Colonic mucosa (tissue), 4 donors: ENCODE measurements around the gene ARFGEF3. TPM values are rescaled to one million over a fixed set of nuclear protein-coding genes. Genes with fewer than 3 reads are reported as not detected.

ENCODE experiments used
- DNase-seq: peaks from one replicate; pipeline ENCODE4 v3.0.0-alpha.2; 2020
- H3K27ac ChIP-seq: fragments of 200-600 bp; one replicate; pipeline ENCODE4 v1.8.0; 2021
- H3K27me3 ChIP-seq: fragments of 200-600 bp; one replicate; pipeline ENCODE4 v1.8.0; 2021
- H3K36me3 ChIP-seq: fragments of 200-600 bp; one replicate; pipeline ENCODE4 v1.8.0; 2021
- H3K4me1 ChIP-seq: fragments of 200-600 bp; one replicate; pipeline ENCODE4 v1.8.0; 2021; ENCODE audit warnings: mild to moderate bottlenecking
- H3K4me3 ChIP-seq: fragments of 200-600 bp; one replicate; pipeline ENCODE4 v1.8.0; 2021
- H3K9ac ChIP-seq, 2 donors: one replicate each; pipeline ENCODE4 v1.7.0; 2013; ENCODE audit warnings: control low read depth in 2 of 2, low read depth in 2 of 2, low read length in 2 of 2
- H3K9me3 ChIP-seq: fragments of 200-600 bp; one replicate; pipeline ENCODE4 v1.8.0; 2021
- CTCF ChIP-seq: fragments of 200-600 bp; IDR thresholded peaks from one replicate; pipeline ENCODE4 v1.8.0; 2022; ENCODE audit warnings: antibody characterized with exemption, mild to moderate bottlenecking
- intact Hi-C: fragments of 100-400 bp; cut with DNase I; formaldehyde crosslinking; loops from one replicate; pipeline ENCODE4 v1.14.1; 2022
- total RNA-seq, 2 donors: library from RNA; stranded (reverse); fragmentation: NEBNext Ultra II Directional in 1 of 2; extraction: Animal tissue kit (Norgen Biotek cat#: 25700) in 1 of 2; gene quantifications; one replicate each; pipeline ENCODE4 v1.2.1, GENCODE V29; 2021
- donor health status: healthy.
- donor health status: DM: no; HTN: no; CAD: no.
- donor health status: DM: no; HTN: no; CAD: no.

The ARFGEF3 gene
- total RNA-seq, 2 donors from 2014 or later, result 22.2 to 23.8 TPM

GRCh38 chr6:138263963-138264362, 102.2 kb downstream of the ARFGEF3 start:
- no peak overlapping the region for H3K4me3 ChIP-seq
- no peak for DNase-seq
- H3K27me3 ChIP-seq, result no peaks in the 10 kb centered on the region
- intact Hi-C loops, result no loop called here
- H3K4me1 ChIP-seq, result no peaks in the 10 kb centered on the region
- no peak for TF ChIP-seq CTCF
- H3K9me3 ChIP-seq, result no peaks in the 10 kb centered on the region
- no peak overlapping the region for H3K9ac ChIP-seq
- H3K36me3 ChIP-seq, result no peaks in the 10 kb centered on the region
- no peak overlapping the region for H3K27ac ChIP-seq

GRCh38 chr6:138264372-138264880, 102.7 kb downstream of the ARFGEF3 start:
- Histone ChIP-seq H3K4me1 (no peaks in the 10 kb centered on the region), H3K9me3 (no peaks in the 10 kb centered on the region), H3K36me3 (no peaks in the 10 kb centered on the region), H3K4me3 (no peak overlapping the region), H3K9ac (no peak overlapping the region), H3K27ac (no peak overlapping the region), H3K27me3 (no peaks in the 10 kb centered on the region)
- no peak for DNase-seq
- no peak for TF ChIP-seq CTCF
- intact Hi-C loops, result no loop called here

GRCh38 chr6:138266095-138266494, 104.4 kb downstream of the ARFGEF3 start:
- TF ChIP-seq CTCF, result no peak
- no peaks in the 10 kb centered on the region for H3K27me3 ChIP-seq
- no peaks in the 10 kb centered on the region for H3K4me1 ChIP-seq
- H3K36me3 ChIP-seq, result no peaks in the 10 kb centered on the region
- H3K9ac ChIP-seq, result no peak overlapping the region
- no peak for DNase-seq
- intact Hi-C loops, result no loop called here
- no peaks in the 10 kb centered on the region for H3K9me3 ChIP-seq
- no peak overlapping the region for H3K4me3 ChIP-seq
- H3K27ac ChIP-seq, result no peak overlapping the region

GRCh38 chr6:138267971-138268895, 106.5 kb downstream of the ARFGEF3 start:
- Histone ChIP-seq H3K9me3 (no peaks in the 10 kb centered on the region), H3K36me3 (no peaks in the 10 kb centered on the region), H3K4me1 (no peaks in the 10 kb centered on the region), H3K27ac (no peak overlapping the region), H3K27me3 (no peaks in the 10 kb centered on the region), H3K9ac (no peak overlapping the region), H3K4me3 (no peak overlapping the region)
- no peak for DNase-seq
- intact Hi-C loops, result no loop called here
- TF ChIP-seq CTCF, result no peak

- no peak overlapping the region for H3K9ac ChIP-seq
- H3K27ac ChIP-seq, result no peak overlapping the region
- H3K4me3 ChIP-seq, result no peak overlapping the region
- H3K27me3 ChIP-seq, result no peaks in the 10 kb centered on the region
- no peak for DNase-seq
- no peaks in the 10 kb centered on the region for H3K36me3 ChIP-seq
- intact Hi-C loops, result no loop called here
- TF ChIP-seq CTCF, result no peak
- H3K4me1 ChIP-seq, result no peaks in the 10 kb centered on the region
- no peaks in the 10 kb centered on the region for H3K9me3 ChIP-seq
Observed at GRCh38 chr6:138271451-138271850, 109.7 kb downstream of the ARFGEF3 start.
